HEK293 (cell line): ENCODE results near the gene HYKK.

Experiments
- CTCF ChIA-PET: fragments of 350-600 bp; formaldehyde crosslinking; extraction: SDS; loops from one replicate; lab custom pipeline; 2021; ENCODE audit warnings: antibody characterized with exemption; lab: Yijun Ruan, JAX
- POLR2A ChIA-PET: fragments of 300-600 bp; formaldehyde crosslinking; extraction: SDS; loops from one replicate; lab custom pipeline; 2020; ENCODE audit warnings: antibody characterized with exemption, inconsistent platforms; lab: Yijun Ruan, JAX
- H3K27ac ChIP-seq: fragments of 200-500 bp; sonication (Bioruptor generic); 2 replicates; pipeline ENCODE4 v1.5.1; 2014; ENCODE audit warnings: low read depth, low read length, control low read depth, inconsistent platforms; ENCODE audit errors: extremely low read depth
- H3K36me3 ChIP-seq, 2 experiments: fragments of 200-500 bp in 1 of 2; sonication (Bioruptor generic) in 1 of 2; 1 replicate in 1 of 2; 2 replicates in 1 of 2; pipeline ENCODE4 v1.5.1; 2014 to 2017; ENCODE audit warnings: inconsistent platforms in 2 of 2, low read length in 2 of 2; ENCODE audit not compliant: control insufficient read depth in 2 of 2, insufficient read depth in 1 of 2
- H3K4me1 ChIP-seq: fragments of 200-500 bp; sonication (Bioruptor generic); 2 replicates; pipeline ENCODE4 v1.5.1; 2014; ENCODE audit warnings: mild to moderate bottlenecking, low read length, inconsistent platforms; ENCODE audit not compliant: control insufficient read depth, insufficient read depth
- H3K4me3 ChIP-seq: 2 replicates; pipeline ENCODE4 v1.5.1; 2011; ENCODE audit warnings: low read depth, mild to moderate bottlenecking, control low read depth, low read length, moderate library complexity
- H3K9me3 ChIP-seq: fragments of 200-500 bp; sonication (Bioruptor generic); 2 replicates; pipeline ENCODE4 v1.5.1; 2014; ENCODE audit warnings: low read depth, low read length, inconsistent platforms; ENCODE audit not compliant: control insufficient read depth, insufficient read depth
- IKZF3 ChIP-seq: fragments of 450-650 bp; IDR thresholded peaks from 2 replicates; pipeline ENCODE4 v1.5.0; 2018; ENCODE audit warnings: missing biosample characterization, mild to moderate bottlenecking, missing genetic modification characterization, moderate library complexity
- OSR2 ChIP-seq: fragments of 450-650 bp; formaldehyde crosslinking; IDR thresholded peaks from 2 replicates; pipeline ENCODE4 v1.5.1; 2016; ENCODE audit warnings: missing biosample characterization, missing genetic modification characterization
- PATZ1 ChIP-seq: fragments of 450-650 bp; formaldehyde crosslinking; IDR thresholded peaks from 2 replicates; pipeline ENCODE4 v1.5.1; 2016; ENCODE audit warnings: missing biosample characterization, missing genetic modification characterization
- PRDM10 ChIP-seq: fragments of 450-650 bp; formaldehyde crosslinking; IDR thresholded peaks from 2 replicates; pipeline ENCODE4 v1.5.1; 2016; ENCODE audit warnings: missing biosample characterization, missing genetic modification characterization
- SETDB1 ChIP-seq: IDR thresholded peaks from one replicate; pipeline ENCODE4 v1.6.1; 2017; ENCODE audit warnings: mild to moderate bottlenecking, low read length, moderate library complexity, mixed read lengths; ENCODE audit not compliant: insufficient read length
- SP2 ChIP-seq: fragments of 450-650 bp; formaldehyde crosslinking; IDR thresholded peaks from 2 replicates; pipeline ENCODE4 v1.5.1; 2016; ENCODE audit warnings: missing biosample characterization, missing genetic modification characterization
- SP3 ChIP-seq: fragments of 450-650 bp; formaldehyde crosslinking; IDR thresholded peaks from 2 replicates; pipeline ENCODE4 v1.5.1; 2016; ENCODE audit warnings: missing biosample characterization, missing genetic modification characterization
- YY1 ChIP-seq: fragments of 450-650 bp; formaldehyde crosslinking; IDR thresholded peaks from 2 replicates; pipeline ENCODE4 v1.5.1; 2018; ENCODE audit warnings: missing biosample characterization, missing genetic modification characterization
- ZBTB17 ChIP-seq: fragments of 450-650 bp; formaldehyde crosslinking; IDR thresholded peaks from 2 replicates; pipeline ENCODE4 v1.5.1; 2016; ENCODE audit warnings: missing biosample characterization, missing genetic modification characterization
- ZBTB26 ChIP-seq: fragments of 450-650 bp; formaldehyde crosslinking; optimal IDR thresholded peaks from 2 replicates; pipeline ENCODE3; 2016; ENCODE audit warnings: missing biosample characterization, mild to moderate bottlenecking, missing genetic modification characterization
- ZBTB44 ChIP-seq: fragments of 450-650 bp; IDR thresholded peaks from 2 replicates; pipeline ENCODE4 v1.5.1; 2018; ENCODE audit warnings: missing biosample characterization, mild to moderate bottlenecking, missing genetic modification characterization
- ZBTB8A ChIP-seq: fragments of 450-650 bp; formaldehyde crosslinking; IDR thresholded peaks from 2 replicates; pipeline ENCODE4 v1.5.1; 2016; ENCODE audit warnings: missing biosample characterization, missing genetic modification characterization
- ZIC2 ChIP-seq: fragments of 450-650 bp; formaldehyde crosslinking; IDR thresholded peaks from 2 replicates; pipeline ENCODE4 v1.5.1; 2016; ENCODE audit warnings: missing biosample characterization, missing genetic modification characterization
- ZNF221 ChIP-seq: fragments of 450-650 bp; formaldehyde crosslinking; IDR thresholded peaks from 2 replicates; pipeline ENCODE4 v1.5.1; 2017; ENCODE audit warnings: missing biosample characterization, missing genetic modification characterization, borderline replicate concordance
- ZNF335 ChIP-seq: fragments of 450-650 bp; formaldehyde crosslinking; conservative IDR thresholded peaks from 2 replicates; pipeline ENCODE4 v1.5.1; 2016; ENCODE audit warnings: missing biosample characterization, missing genetic modification characterization
- ZNF341 ChIP-seq: fragments of 450-650 bp; formaldehyde crosslinking; IDR thresholded peaks from 2 replicates; pipeline ENCODE4; 2016; ENCODE audit warnings: low read depth, missing biosample characterization, missing genetic modification characterization
- ZNF544 ChIP-seq: fragments of 450-650 bp; formaldehyde crosslinking; IDR thresholded peaks from 2 replicates; pipeline ENCODE4 v1.5.0; 2017; ENCODE audit warnings: missing biosample characterization, missing genetic modification characterization
- ZNF596 ChIP-seq: fragments of 450-650 bp; IDR thresholded peaks from 2 replicates; pipeline ENCODE4 v1.5.0; 2018; ENCODE audit warnings: missing biosample characterization, mild to moderate bottlenecking, missing genetic modification characterization, moderate library complexity
- ZNF645 ChIP-seq: fragments of 450-650 bp; formaldehyde crosslinking; IDR thresholded peaks from 2 replicates; pipeline ENCODE4; 2016; ENCODE audit warnings: missing biosample characterization, missing genetic modification characterization
- ZNF654 ChIP-seq: fragments of 450-650 bp; formaldehyde crosslinking; IDR thresholded peaks from 2 replicates; pipeline ENCODE4 v1.5.1; 2016; ENCODE audit warnings: low read depth, missing biosample characterization, missing genetic modification characterization
- ZNF660 ChIP-seq: fragments of 450-650 bp; IDR thresholded peaks from 2 replicates; pipeline ENCODE4 v1.5.1; 2018; ENCODE audit warnings: missing biosample characterization, mild to moderate bottlenecking, missing genetic modification characterization
- ZNF677 ChIP-seq: fragments of 450-650 bp; IDR thresholded peaks from 2 replicates; pipeline ENCODE4 v1.5.0; 2018; ENCODE audit warnings: missing biosample characterization, mild to moderate bottlenecking, missing genetic modification characterization, moderate library complexity
- ZNF776 ChIP-seq: fragments of 450-650 bp; formaldehyde crosslinking; IDR thresholded peaks from 2 replicates; pipeline ENCODE4 v1.5.0; 2017; ENCODE audit warnings: missing biosample characterization, missing genetic modification characterization, borderline replicate concordance
- ZSCAN30 ChIP-seq: fragments of 450-650 bp; IDR thresholded peaks from 2 replicates; pipeline ENCODE4 v1.5.1; 2018; ENCODE audit warnings: missing biosample characterization, mild to moderate bottlenecking, missing genetic modification characterization, moderate library complexity

The HYKK gene

GRCh38 chr15:78565097-78565950 lies 57.9 kb downstream of the HYKK start, which contains the start of gene CHRNA5:
CHRNA5 (plus strand) TSS chr15:78565520; CDS start chr15:78565720, 200 bp downstream.
- Histone ChIP-seq H3K9me3 (no peaks in the 10 kb centered on the region), H3K4me1 (peaks cover 4% of the 10 kb centered on the region; the same call in 1 of the 2 replicates), H3K36me3 (no peaks in the 10 kb centered on the region), H3K27ac (peak within 1 kb of the TSS; percentile 93), H3K4me3 (peak within 1 kb of the TSS; percentile 57)
- TF ChIP-seq YY1 (tag by site-specific recombination) (0 out of 2 replicates have a peak, but pooled peaks have one; percentile 16), ZNF544 (no peak), ZNF596 (tag by site-specific recombination) (0 out of 2 replicates have a peak, but pooled peaks have one; percentile 25), ZNF660 (peak; percentile 69; the same call in 1 of the 2 replicates), SP3 (tag by site-specific recombination) (peak; percentile 85), ZNF335 (peak; percentile 59; the same call in 1 of the 2 replicates), PATZ1 (tag by site-specific recombination) (peak; percentile 78), ZNF221 (tag by site-specific recombination) (no peak), SP2 (tag by site-specific recombination) (peak; percentile 84), ZSCAN30 (0 out of 2 replicates have a peak, but pooled peaks have one; percentile 16), ZNF776 (tag by site-specific recombination) (no peak), ZBTB8A (tag by site-specific recombination) (peak; percentile 88; the same call in 1 of the 2 replicates), ZIC2 (tag by site-specific recombination) (peak; percentile 6; the same call in 1 of the 2 replicates), IKZF3 (tag by site-specific recombination) (peak; percentile 81), ZBTB17 (tag by site-specific recombination) (peak; percentile 92), ZNF645 (tag by site-specific recombination) (no peak), ZNF677 (tag by site-specific recombination) (peak; percentile 63; the same call in 1 of the 2 replicates), ZBTB44 (tag by site-specific recombination) (peak; percentile 57; the same call in 1 of the 2 replicates), SETDB1 (no peak), ZBTB26 (peak; percentile 78), ZNF341 (tag by site-specific recombination) (0 out of 2 replicates have a peak, but pooled peaks have one; percentile 9), ZNF654 (no peak), OSR2 (tag by site-specific recombination) (peak; percentile 77), PRDM10 (tag by site-specific recombination) (peak; percentile 72)
- POLR2A ChIA-PET, result interaction anchor here (0.6 to 5.2 kb wide), 30 partner anchors 10 to 604 kb away, joined by 3 to 78 read pairs (median 6); partner anchors contain the start of genes HYKK, IREB2, MORF4L1 and PSMA4
- CTCF ChIA-PET, result interaction anchor here (0.6 to 3.2 kb wide), 8 partner anchors 11 to 256 kb away, joined by 3 to 12 read pairs (median 4); partner anchors contain the start of gene PSMA4
